ENCODE measurements around the gene EOMES.
A peak's percentile ranks its signal among the peaks of the same experiment; 100 is the strongest.

The EOMES gene

DNA sequence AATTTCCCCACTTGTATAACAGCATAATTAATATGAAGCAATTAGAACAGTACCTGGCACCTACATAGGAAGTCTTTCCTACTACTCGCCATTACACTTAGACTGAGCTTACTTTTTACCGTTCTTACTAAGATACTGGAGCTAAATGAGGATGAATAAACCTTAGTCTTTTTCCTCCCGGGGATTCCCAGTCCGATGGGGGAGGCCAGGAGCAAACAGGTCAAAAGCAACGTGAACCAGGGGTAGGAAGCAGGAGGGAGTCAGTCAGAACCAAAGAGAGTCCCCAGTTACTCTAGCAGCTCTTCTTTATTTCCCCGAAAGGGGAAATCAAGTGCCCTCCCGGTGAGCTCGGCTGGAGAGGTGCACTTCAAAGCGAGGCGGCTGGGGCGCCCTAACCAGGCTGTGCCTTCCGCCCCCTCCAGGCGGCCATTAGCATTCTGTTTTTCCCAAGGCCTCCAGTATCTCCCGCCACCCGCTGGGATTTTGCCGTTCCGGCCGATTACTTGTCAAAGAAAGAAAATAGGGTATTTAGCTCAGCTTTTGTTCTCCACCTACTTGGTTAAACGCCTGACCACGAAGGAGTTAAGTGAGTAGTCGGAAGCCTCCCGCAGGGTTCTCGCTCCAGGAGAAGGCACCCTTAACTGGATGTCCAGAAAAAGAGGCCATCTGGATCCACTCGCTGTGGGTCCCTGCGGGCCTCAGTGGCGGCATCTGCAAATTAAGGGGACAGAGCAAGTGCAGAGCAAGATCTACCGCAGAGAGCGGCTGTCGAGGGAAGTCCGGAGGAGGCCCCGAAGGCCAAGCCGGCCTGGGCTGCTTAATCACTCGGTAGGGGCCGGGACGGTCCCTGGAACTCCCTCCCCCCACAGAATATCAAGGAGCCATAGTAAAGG, 6.3 kb upstream of the EOMES start:
- no peak for DNase-seq (ENCODE audit: low read depth)
- no peak overlapping the region for H3K4me3 ChIP-seq (ENCODE audit: low read depth, low read length)
- TF ChIP-seq, protein P1, sequence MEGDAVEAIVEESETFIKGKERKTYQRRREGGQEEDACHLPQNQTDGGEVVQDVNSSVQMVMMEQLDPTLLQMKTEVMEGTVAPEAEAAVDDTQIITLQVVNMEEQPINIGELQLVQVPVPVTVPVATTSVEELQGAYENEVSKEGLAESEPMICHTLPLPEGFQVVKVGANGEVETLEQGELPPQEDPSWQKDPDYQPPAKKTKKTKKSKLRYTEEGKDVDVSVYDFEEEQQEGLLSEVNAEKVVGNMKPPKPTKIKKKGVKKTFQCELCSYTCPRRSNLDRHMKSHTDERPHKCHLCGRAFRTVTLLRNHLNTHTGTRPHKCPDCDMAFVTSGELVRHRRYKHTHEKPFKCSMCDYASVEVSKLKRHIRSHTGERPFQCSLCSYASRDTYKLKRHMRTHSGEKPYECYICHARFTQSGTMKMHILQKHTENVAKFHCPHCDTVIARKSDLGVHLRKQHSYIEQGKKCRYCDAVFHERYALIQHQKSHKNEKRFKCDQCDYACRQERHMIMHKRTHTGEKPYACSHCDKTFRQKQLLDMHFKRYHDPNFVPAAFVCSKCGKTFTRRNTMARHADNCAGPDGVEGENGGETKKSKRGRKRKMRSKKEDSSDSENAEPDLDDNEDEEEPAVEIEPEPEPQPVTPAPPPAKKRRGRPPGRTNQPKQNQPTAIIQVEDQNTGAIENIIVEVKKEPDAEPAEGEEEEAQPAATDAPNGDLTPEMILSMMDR (conservative IDR thresholded peaks at IDR 0.05; ENCODE audit: low read depth, low read length) = peak; percentile 36

DNA sequence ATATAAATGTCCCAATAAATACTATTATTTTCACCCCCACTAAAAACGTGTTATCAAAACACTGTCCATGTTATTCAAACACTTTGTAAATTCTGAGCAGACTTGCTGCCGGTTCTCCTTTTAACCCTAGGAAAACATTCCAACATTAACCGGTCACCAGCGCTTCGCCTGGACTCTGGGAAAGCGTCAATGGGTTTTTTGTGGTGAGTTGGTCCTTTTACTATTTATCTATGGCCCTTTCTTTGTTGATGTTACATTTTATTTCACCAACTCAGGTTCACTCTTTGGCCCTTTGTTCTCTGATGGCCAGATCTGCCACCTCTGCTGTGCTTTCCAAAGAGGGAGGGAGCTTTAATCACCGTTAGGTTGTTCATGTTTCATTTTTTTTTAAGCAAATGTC, 4.1 kb upstream of the EOMES start:
- no peak overlapping the region for H3K4me3 ChIP-seq (ENCODE audit: low read depth, low read length)
- TF ChIP-seq, protein P1 (conservative IDR thresholded peaks at IDR 0.05; ENCODE audit: low read depth, low read length) = no peak
- DNase-seq (ENCODE audit: low read depth) = no peak

DNA sequence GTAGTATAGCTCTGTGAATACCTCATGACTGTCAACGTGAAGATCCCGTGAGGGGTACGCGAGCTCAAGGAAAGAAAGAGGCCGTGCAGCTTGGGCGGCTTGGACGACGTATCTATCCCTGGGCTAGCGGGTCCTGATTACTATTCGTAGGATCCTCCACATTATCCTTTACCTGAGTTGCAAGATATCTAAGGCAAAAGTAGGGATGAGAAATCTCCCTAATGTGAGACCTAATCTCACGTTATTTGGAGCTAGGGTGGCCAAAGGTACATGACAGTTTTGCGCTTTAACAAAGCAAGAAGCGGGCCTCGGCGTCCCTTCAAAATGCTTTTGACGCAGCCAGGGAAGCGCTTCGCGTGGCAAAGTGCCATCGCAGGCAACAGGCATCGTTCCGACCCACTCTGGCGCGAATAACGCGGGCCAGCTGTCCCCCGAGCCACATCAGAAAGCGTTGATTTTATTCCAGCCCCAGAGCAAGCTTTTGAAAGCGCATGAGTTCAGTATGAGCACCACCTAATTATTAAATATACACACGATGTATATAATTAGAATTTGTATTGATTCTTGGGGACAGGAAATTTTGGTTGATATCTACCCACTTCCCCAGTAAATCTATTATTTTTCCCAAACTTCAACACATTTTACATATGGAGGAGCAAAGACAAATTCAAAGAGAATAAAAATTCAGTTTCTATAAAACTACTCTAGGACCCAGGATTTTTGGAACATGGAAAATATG, 2.5 kb upstream of the EOMES start:
- TF ChIP-seq, protein P1 (conservative IDR thresholded peaks at IDR 0.05; ENCODE audit: low read depth, low read length) = no peak

DNA sequence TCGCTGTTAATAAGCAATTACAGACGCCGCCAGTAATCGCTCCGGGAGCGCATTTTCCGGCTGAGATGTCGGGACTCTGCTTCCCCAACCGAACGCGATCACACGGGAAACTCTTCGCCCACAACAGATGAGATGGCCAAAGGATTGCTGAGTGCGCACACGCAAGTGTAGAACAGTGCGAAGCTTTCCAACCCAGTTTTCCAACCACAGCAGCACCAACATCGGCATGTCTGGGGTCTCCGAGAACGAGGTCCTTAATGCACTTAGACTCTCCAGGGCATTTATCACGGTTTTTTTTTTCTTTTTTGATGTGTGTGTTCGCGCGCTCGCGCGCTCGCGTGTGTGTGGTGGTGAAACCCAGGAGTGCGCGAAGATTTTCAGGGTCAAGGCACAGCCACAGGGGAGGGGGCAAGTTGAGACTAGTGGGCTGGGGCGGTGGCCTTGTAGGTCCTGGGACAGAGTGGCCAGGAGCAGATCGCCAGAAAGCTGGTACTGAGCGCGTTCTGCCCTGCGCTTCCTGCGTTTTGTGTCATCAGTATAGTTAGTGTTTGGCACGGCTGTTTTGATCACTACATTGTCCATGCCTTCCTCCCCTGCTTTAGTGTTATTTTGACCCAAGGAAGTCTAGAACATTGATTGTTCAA, 1.8 kb upstream of the EOMES start:
- H3K4me3 ChIP-seq (ENCODE audit: low read depth, low read length) = no peak overlapping the region
- DNase-seq (ENCODE audit: low read depth) = no peak
- TF ChIP-seq, protein P1 (conservative IDR thresholded peaks at IDR 0.05; ENCODE audit: low read depth, low read length) = no peak

More for the DNA sequence above, 2.5 kb upstream of the EOMES start:
- H3K4me3 ChIP-seq (ENCODE audit: low read depth, low read length) = no peak overlapping the region
- no peak for DNase-seq (ENCODE audit: low read depth)

- no peak overlapping the region for H3K4me3 ChIP-seq (ENCODE audit: low read depth, low read length)
- TF ChIP-seq, protein P1 (conservative IDR thresholded peaks at IDR 0.05; ENCODE audit: low read depth, low read length) = no peak
- no peak for DNase-seq (ENCODE audit: low read depth)
Measured at GRCh38 chr3:27723456-27723814, 1.3 kb upstream of the EOMES start.

DNA sequence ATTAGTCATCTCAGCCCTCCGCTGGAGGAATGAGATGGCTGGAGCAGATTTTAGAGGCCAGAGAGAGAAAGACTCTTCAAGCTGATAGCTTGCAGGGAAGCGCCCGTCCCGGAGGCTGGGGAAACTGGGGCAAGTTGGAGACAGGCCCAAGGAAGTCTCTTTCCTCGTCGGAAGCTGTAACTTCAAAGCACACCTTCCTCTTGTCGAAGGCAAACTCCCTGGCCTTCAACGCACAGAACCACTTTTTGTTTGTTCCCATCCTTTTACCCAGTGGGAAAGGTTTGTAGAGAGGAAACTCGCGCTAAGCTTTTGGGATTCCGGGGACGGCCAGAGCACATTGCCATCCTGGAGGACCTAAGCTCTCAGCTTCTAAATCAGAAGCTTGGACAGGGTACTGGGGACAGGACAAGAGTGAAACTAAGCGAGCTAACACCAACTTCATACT, 900 bp upstream of the EOMES start:
- DNase-seq (ENCODE audit: low read depth) = no peak
- no peak overlapping the region for H3K4me3 ChIP-seq (ENCODE audit: low read depth, low read length)
- TF ChIP-seq, protein P1 (conservative IDR thresholded peaks at IDR 0.05; ENCODE audit: low read depth, low read length) = no peak
